ENCODE measurements around the gene PPP1R14B.

The PPP1R14B gene

DNA sequence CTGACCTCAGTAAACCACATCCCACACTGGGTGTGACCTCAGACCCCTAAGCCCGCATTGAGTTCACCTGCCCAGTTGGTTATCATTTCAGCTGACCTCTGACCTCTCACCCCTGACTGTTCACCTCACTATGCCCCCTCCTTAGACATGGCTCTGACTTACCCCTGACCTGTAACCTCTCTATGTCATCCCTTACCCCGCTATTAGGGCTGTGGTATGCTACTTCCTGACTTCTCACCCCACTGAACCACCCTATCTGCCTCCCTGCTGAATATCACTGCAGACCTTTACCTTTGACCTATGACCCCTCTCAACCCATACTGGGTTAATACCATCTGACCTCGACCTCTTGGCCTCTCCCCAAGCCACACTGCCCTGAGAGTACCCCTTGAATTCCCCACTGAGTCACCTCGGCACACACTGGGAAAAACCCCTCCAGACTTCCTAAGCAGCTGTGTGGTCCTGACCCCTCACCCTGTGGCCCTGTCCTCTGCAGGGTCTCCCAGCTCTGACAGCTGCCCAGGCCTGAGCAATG, 12.9 kb upstream of the PPP1R14B start:
- ChIA-PET CTCF (interaction anchor here (1.0 to 2.9 kb wide), 4 partner anchors 9 to 16 kb away, joined by 3 to 13 read pairs (median 7); no protein-coding TSS in a partner anchor), POLR2A (no interaction called here)
- Histone ChIP-seq H3K27me3 (replicated peaks in 2 of 5; ENCODE audit: control insufficient read depth in 4 of 5, insufficient read depth in 5 of 5, low read length in 4 of 5) (no peaks in the 10 kb centered on the region), H3K36me3 (ENCODE audit: control insufficient read depth in 4 of 4, insufficient read depth in 4 of 4, low read length in 3 of 4) (peaks cover 3 to 84% (median 51%) of the 10 kb centered on the region in 4 experiments), H3K4me1 (ENCODE audit: control extremely low read depth in 1 of 4, control insufficient read depth in 4 of 4, insufficient read depth in 4 of 4, low read length in 3 of 4) (no peaks in the 10 kb centered on the region), H3K9me3 (ENCODE audit: control extremely low read depth in 1 of 5, control insufficient read depth in 4 of 5, insufficient read depth in 2 of 5, low read depth in 1 of 5, low read length in 4 of 5) (no peaks in the 10 kb centered on the region), H3K4me3 (ENCODE audit: control insufficient read depth in 1 of 7, extremely low read depth in 1 of 7, insufficient read depth in 4 of 7, low read depth in 2 of 7, low read length in 6 of 7) (no peak overlapping the region), H3K27ac (ENCODE audit: insufficient read depth in 1 of 2, low read depth in 1 of 2, low read length in 2 of 2, poor library complexity in 1 of 2, severe bottlenecking in 2 of 2) (no peak overlapping the region)
- 91% methylated on average over 4 of the region's 4 CpGs for WGBS (ENCODE audit: insufficient coverage)
- no peak for DNase-seq

DNA sequence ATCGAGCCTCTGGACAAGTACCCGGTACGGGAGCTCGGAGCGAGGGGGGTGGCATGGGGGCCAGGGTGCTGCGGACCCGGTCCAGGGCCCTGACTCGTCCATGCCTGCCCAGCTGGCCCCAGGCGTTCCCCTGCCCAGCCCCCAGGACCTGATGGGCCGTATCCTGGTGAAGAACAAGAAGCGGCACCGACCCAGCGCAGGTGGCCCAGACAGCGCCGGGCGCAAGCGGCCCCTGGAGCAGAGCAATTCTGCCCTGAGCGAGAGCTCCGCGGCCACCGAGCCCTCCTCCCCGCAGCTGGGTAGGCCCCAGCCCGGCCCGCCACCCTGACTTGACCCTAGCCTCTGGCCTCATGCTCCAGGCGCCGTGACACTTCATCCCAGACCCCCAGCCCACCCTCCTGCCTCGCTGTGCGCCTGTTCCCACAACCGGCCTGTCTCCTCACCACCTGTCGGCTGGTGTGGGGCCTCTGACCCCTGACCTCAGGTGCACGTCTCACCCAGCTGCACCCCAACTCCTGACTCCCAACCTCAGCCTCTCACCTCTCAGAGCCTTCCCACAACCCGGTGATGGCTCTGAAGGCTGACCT, 12.3 kb upstream of the PPP1R14B start:
- POLR2A ChIA-PET = no interaction called here
- H3K36me3 ChIP-seq (ENCODE audit: control insufficient read depth in 4 of 4, insufficient read depth in 4 of 4, low read length in 3 of 4) = peaks cover 3 to 84% (median 50%) of the 10 kb centered on the region in 4 experiments
- WGBS (ENCODE audit: insufficient coverage) = 97% methylated on average over 32 of the region's 32 CpGs

DNA sequence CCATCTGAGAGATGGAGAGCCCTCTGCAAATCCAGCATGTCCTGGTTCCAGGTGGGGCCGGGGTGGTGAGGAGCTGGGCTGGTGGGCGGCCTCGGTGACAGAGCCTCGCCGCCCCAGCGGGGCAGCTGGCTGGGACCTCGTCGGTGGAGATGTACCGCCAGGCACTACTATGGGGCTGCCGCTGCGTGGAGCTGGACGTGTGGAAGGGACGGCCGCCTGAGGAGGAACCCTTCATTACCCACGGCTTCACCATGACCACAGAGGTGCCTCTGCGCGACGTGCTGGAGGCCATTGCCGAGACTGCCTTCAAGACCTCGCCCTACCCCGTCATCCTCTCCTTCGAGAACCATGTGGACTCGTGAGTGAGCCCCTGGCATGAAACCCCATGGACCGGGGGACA, 11.6 kb upstream of the PPP1R14B start:
- H3K36me3 ChIP-seq (ENCODE audit: control insufficient read depth in 4 of 4, insufficient read depth in 4 of 4, low read length in 3 of 4) = peaks cover 3 to 79% (median 45%) of the 10 kb centered on the region in 4 experiments
- no peak overlapping the region for H3K4me3 ChIP-seq (ENCODE audit: control insufficient read depth in 1 of 7, extremely low read depth in 1 of 7, insufficient read depth in 4 of 7, low read depth in 2 of 7, low read length in 6 of 7)
- H3K4me1 ChIP-seq (ENCODE audit: control extremely low read depth in 1 of 4, control insufficient read depth in 4 of 4, insufficient read depth in 4 of 4, low read length in 3 of 4) = no peaks in the 10 kb centered on the region
- no peaks in the 10 kb centered on the region for H3K27me3 ChIP-seq (replicated peaks in 2 of 5; ENCODE audit: control insufficient read depth in 4 of 5, insufficient read depth in 5 of 5, low read length in 4 of 5)
- no peaks in the 10 kb centered on the region for H3K9me3 ChIP-seq (ENCODE audit: control extremely low read depth in 1 of 5, control insufficient read depth in 4 of 5, insufficient read depth in 2 of 5, low read depth in 1 of 5, low read length in 4 of 5)
- WGBS (ENCODE audit: insufficient coverage) = 93% methylated on average over 21 of the region's 24 CpGs
- POLR2A ChIA-PET = no interaction called here
- CTCF ChIA-PET = interaction anchor here (1.0 to 2.9 kb wide), 7 partner anchors 8 to 97 kb away, joined by 3 to 13 read pairs (median 5); partner anchors contain the start of genes ESRRA and FERMT3
- no peak for DNase-seq
- H3K27ac ChIP-seq (ENCODE audit: insufficient read depth in 1 of 2, low read depth in 1 of 2, low read length in 2 of 2, poor library complexity in 1 of 2, severe bottlenecking in 2 of 2) = no peak overlapping the region

More for the DNA sequence above, 12.3 kb upstream of the PPP1R14B start:
- H3K4me3 ChIP-seq (ENCODE audit: control insufficient read depth in 1 of 7, extremely low read depth in 1 of 7, insufficient read depth in 4 of 7, low read depth in 2 of 7, low read length in 6 of 7) = no peak overlapping the region
- H3K4me1 ChIP-seq (ENCODE audit: control extremely low read depth in 1 of 4, control insufficient read depth in 4 of 4, insufficient read depth in 4 of 4, low read length in 3 of 4) = no peaks in the 10 kb centered on the region
- H3K27ac ChIP-seq (ENCODE audit: insufficient read depth in 1 of 2, low read depth in 1 of 2, low read length in 2 of 2, poor library complexity in 1 of 2, severe bottlenecking in 2 of 2) = no peak overlapping the region
- H3K9me3 ChIP-seq (ENCODE audit: control extremely low read depth in 1 of 5, control insufficient read depth in 4 of 5, insufficient read depth in 2 of 5, low read depth in 1 of 5, low read length in 4 of 5) = no peaks in the 10 kb centered on the region
- no peaks in the 10 kb centered on the region for H3K27me3 ChIP-seq (replicated peaks in 2 of 5; ENCODE audit: control insufficient read depth in 4 of 5, insufficient read depth in 5 of 5, low read length in 4 of 5)
- CTCF ChIA-PET = interaction anchor here (1.0 to 2.9 kb wide), 6 partner anchors 9 to 53 kb away, joined by 3 to 13 read pairs (median 6); partner anchors contain the start of genes ESRRA and FERMT3
- no peak for DNase-seq

DNA sequence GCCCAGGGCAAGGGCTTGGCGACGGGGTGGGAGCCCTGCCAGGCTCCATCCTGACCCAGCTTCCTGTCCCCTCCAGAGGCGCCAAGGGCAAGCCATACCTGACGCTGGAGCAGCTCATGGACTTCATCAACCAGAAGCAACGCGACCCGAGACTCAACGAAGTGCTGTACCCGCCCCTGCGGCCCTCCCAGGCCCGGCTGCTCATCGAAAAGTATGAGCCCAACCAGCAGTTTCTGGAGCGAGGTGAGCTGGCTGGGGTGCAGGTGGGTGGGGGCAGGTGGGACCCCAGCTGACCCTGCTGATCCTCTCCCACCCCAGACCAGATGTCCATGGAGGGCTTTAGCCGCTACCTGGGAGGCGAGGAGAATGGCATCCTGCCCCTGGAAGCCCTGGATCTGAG, 9.6 kb upstream of the PPP1R14B start:
- H3K27ac ChIP-seq (ENCODE audit: insufficient read depth in 1 of 2, low read depth in 1 of 2, low read length in 2 of 2, poor library complexity in 1 of 2, severe bottlenecking in 2 of 2) = no peak overlapping the region
- peaks cover 3 to 59% (median 34%) of the 10 kb centered on the region in 4 experiments for H3K36me3 ChIP-seq (ENCODE audit: control insufficient read depth in 4 of 4, insufficient read depth in 4 of 4, low read length in 3 of 4)
- ChIA-PET CTCF (interaction anchor here (1.1 to 3.7 kb wide), 7 partner anchors 8 to 56 kb away, joined by 3 to 18 read pairs (median 5); partner anchors contain the start of gene FERMT3), POLR2A (no interaction called here)
- whole genome bisulfite sequencing (ENCODE audit: insufficient coverage) = 91% methylated on average over 12 of the region's 15 CpGs
- DNase-seq = no peak
- H3K4me1 ChIP-seq (ENCODE audit: control extremely low read depth in 1 of 4, control insufficient read depth in 4 of 4, insufficient read depth in 4 of 4, low read length in 3 of 4) = peaks cover 0 to 17% (median 14%) of the 10 kb centered on the region in 4 experiments
- no peaks in the 10 kb centered on the region for H3K9me3 ChIP-seq (ENCODE audit: control extremely low read depth in 1 of 5, control insufficient read depth in 4 of 5, insufficient read depth in 2 of 5, low read depth in 1 of 5, low read length in 4 of 5)
- H3K4me3 ChIP-seq (ENCODE audit: control insufficient read depth in 1 of 7, extremely low read depth in 1 of 7, insufficient read depth in 4 of 7, low read depth in 2 of 7, low read length in 6 of 7) = no peak overlapping the region
- no peaks in the 10 kb centered on the region for H3K27me3 ChIP-seq (replicated peaks in 2 of 5; ENCODE audit: control insufficient read depth in 4 of 5, insufficient read depth in 5 of 5, low read length in 4 of 5)

DNA sequence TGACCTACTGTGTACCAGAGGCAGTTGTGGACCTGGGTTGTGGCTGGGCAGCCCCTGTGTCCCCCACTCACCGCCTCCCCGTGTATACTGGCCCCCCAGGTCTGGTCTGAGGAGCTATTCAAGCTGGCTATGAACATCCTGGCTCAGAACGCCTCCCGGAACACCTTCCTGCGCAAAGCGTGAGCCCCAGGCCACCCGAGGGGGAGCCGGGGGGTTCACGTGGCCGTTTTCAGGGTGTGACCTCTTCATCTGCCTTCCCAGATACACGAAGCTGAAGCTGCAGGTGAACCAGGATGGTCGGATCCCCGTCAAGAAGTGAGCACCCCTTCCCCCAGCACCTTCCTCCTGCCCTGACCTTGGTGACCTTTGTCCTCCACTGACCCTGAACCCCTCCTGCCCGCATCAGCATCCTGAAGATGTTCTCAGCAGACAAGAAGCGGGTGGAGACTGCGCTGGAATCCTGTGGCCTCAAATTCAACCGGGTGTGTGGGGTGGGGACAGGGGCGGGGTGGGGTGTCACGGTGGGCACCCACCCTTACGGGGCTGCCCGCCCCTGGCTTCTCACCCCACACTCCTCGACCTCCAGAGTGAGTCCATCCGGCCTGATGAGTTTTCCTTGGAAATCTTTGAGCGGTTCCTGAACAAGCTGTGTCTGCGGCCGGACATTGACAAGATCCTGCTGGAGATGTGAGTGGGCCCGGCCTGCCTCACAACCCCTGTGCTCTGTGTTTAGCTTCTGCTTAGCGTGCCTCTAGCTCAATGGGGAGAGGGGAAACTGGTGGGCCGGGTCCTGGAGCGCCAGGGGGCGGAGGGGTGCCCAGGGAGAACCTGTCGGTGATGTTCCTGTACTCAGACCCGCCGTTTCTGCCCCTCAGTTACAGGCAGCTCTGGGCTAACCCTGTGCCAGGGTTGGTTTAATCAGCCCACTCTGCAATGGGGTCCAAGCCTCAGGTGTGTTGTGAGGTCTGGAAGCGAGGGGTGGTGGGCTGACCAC, 8.7 kb upstream of the PPP1R14B start:
- 97% methylated on average over 29 of the region's 35 CpGs for WGBS (ENCODE audit: insufficient coverage)
- Histone ChIP-seq H3K27me3 (replicated peaks in 2 of 5; ENCODE audit: control insufficient read depth in 4 of 5, insufficient read depth in 5 of 5, low read length in 4 of 5) (no peaks in the 10 kb centered on the region), H3K9me3 (ENCODE audit: control extremely low read depth in 1 of 5, control insufficient read depth in 4 of 5, insufficient read depth in 2 of 5, low read depth in 1 of 5, low read length in 4 of 5) (no peaks in the 10 kb centered on the region), H3K36me3 (ENCODE audit: control insufficient read depth in 4 of 4, insufficient read depth in 4 of 4, low read length in 3 of 4) (peaks cover 3 to 55% (median 34%) of the 10 kb centered on the region in 4 experiments), H3K4me1 (ENCODE audit: control extremely low read depth in 1 of 4, control insufficient read depth in 4 of 4, insufficient read depth in 4 of 4, low read length in 3 of 4) (peaks cover 0 to 24% (median 20%) of the 10 kb centered on the region in 4 experiments), H3K27ac (ENCODE audit: insufficient read depth in 1 of 2, low read depth in 1 of 2, low read length in 2 of 2, poor library complexity in 1 of 2, severe bottlenecking in 2 of 2) (no peak overlapping the region), H3K4me3 (ENCODE audit: control insufficient read depth in 1 of 7, extremely low read depth in 1 of 7, insufficient read depth in 4 of 7, low read depth in 2 of 7, low read length in 6 of 7) (no peak overlapping the region)
- POLR2A ChIA-PET = no interaction called here
- CTCF ChIA-PET = interaction anchor here (1.1 to 3.7 kb wide), 7 partner anchors 9 to 55 kb away, joined by 3 to 18 read pairs (median 5); no protein-coding TSS in a partner anchor
- DNase-seq = no peak

DNA sequence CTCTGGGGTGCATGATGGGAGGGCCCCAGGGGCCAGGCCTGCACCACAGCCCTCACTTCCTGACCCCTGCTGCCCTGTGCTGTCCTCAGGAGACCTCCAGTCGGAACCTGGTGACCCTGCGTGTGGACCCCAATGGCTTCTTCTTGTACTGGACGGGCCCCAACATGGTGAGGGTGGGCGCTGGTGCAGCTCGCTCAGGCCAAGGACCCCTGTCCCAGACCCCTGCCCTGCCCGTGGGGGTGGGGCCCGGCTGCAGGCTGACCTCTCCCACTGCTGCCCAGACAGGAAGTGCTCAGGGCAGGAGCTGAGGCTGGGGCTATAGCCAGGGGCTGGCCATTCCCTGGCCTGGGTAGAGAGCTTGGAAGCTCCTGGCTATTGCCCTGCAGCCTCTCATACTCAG, 7.6 kb upstream of the PPP1R14B start:
- H3K27ac ChIP-seq (ENCODE audit: insufficient read depth in 1 of 2, low read depth in 1 of 2, low read length in 2 of 2, poor library complexity in 1 of 2, severe bottlenecking in 2 of 2) = no peak overlapping the region
- ChIA-PET CTCF (interaction anchor here (1.0 to 3.7 kb wide), 5 partner anchors 10 to 50 kb away, joined by 4 to 18 read pairs (median 9); partner anchors contain the start of gene CATSPERZ), POLR2A (interaction anchor here (0.6 kb wide), 1 partner anchor 33 kb away, joined by 3 read pairs; no protein-coding TSS in a partner anchor)
- 97% methylated on average over 6 of the region's 7 CpGs for WGBS (ENCODE audit: insufficient coverage)
- H3K4me3 ChIP-seq (ENCODE audit: control insufficient read depth in 1 of 7, extremely low read depth in 1 of 7, insufficient read depth in 4 of 7, low read depth in 2 of 7, low read length in 6 of 7) = no peak overlapping the region
- H3K4me1 ChIP-seq (ENCODE audit: control extremely low read depth in 1 of 4, control insufficient read depth in 4 of 4, insufficient read depth in 4 of 4, low read length in 3 of 4) = peaks cover 0 to 35% (median 32%) of the 10 kb centered on the region in 4 experiments
- no peaks in the 10 kb centered on the region for H3K9me3 ChIP-seq (ENCODE audit: control extremely low read depth in 1 of 5, control insufficient read depth in 4 of 5, insufficient read depth in 2 of 5, low read depth in 1 of 5, low read length in 4 of 5)
- H3K27me3 ChIP-seq (replicated peaks in 2 of 5; ENCODE audit: control insufficient read depth in 4 of 5, insufficient read depth in 5 of 5, low read length in 4 of 5) = no peaks in the 10 kb centered on the region
- DNase-seq = no peak
- peaks cover under 1 to 44% (median 28%) of the 10 kb centered on the region in 4 experiments for H3K36me3 ChIP-seq (ENCODE audit: control insufficient read depth in 4 of 4, insufficient read depth in 4 of 4, low read length in 3 of 4)

All from common myeloid progenitor, CD34-positive (primary cell).